Hepatocyte (in vitro differentiated cells): ENCODE results near the gene STOML2. TPM values are rescaled to one million over a fixed set of nuclear protein-coding genes. Genes with fewer than 3 reads are reported as not detected.
A peak's percentile ranks its signal among the peaks of the same experiment; 100 is the strongest.

ENCODE experiments used
- DNase-seq: peaks from one replicate; pipeline ENCODE4 v3.0.0-alpha.2; 2016; ENCODE audit warnings: low spot score
- H2AFZ ChIP-seq: fragments of 200-600 bp; sonication (generic); 2 replicates; pipeline ENCODE4 v1.6.0; 2016; ENCODE audit warnings: antibody characterized with exemption, mild to moderate bottlenecking
- H3K27ac ChIP-seq: fragments of 200-600 bp; sonication (generic); 2 replicates; pipeline ENCODE4 v1.5.1; 2016; ENCODE audit warnings: mild to moderate bottlenecking
- H3K27me3 ChIP-seq: fragments of 200-600 bp; sonication (generic); 2 replicates; pipeline ENCODE4 v1.6.1; 2016
- H3K36me3 ChIP-seq: fragments of 200-600 bp; sonication (generic); replicated peaks from 2 replicates; pipeline ENCODE4 v1.5.1; 2016; ENCODE audit warnings: low read depth; ENCODE audit not compliant: insufficient read depth
- H3K4me1 ChIP-seq: fragments of 200-600 bp; sonication (generic); 2 replicates; pipeline ENCODE4 v1.5.1; 2016; ENCODE audit warnings: mild to moderate bottlenecking, moderate library complexity; ENCODE audit not compliant: insufficient read depth
- H3K4me2 ChIP-seq: fragments of 200-600 bp; sonication (generic); 2 replicates; pipeline ENCODE4 v1.6.0; 2016
- H3K4me3 ChIP-seq: fragments of 200-600 bp; sonication (generic); 2 replicates; pipeline ENCODE4 v1.5.1; 2016; ENCODE audit warnings: mild to moderate bottlenecking
- H3K79me2 ChIP-seq: fragments of 200-600 bp; sonication (generic); 2 replicates; pipeline ENCODE4 v1.6.0; 2017; ENCODE audit warnings: mild to moderate bottlenecking
- H3K9me2 ChIP-seq: fragments of 200-600 bp; sonication (generic); replicated peaks from 2 replicates; pipeline ENCODE4 v1.6.0; 2017; ENCODE audit warnings: mild to moderate bottlenecking; ENCODE audit not compliant: insufficient read depth
- H3K9me3 ChIP-seq: fragments of 200-600 bp; sonication (generic); 2 replicates; pipeline ENCODE4 v1.5.1; 2016; ENCODE audit warnings: low read depth, mild to moderate bottlenecking
- H4K20me1 ChIP-seq: fragments of 200-600 bp; sonication (generic); 2 replicates; pipeline ENCODE4 v1.6.0; 2016; ENCODE audit warnings: mild to moderate bottlenecking; ENCODE audit not compliant: insufficient read depth, poor library complexity, severe bottlenecking
- CTCF ChIP-seq: fragments of 200-600 bp; sonication (generic); IDR thresholded peaks from 2 replicates; pipeline ENCODE4 v1.5.1; 2016; ENCODE audit warnings: antibody characterized with exemption, mild to moderate bottlenecking; ENCODE audit not compliant: poor library complexity
- EZH2 ChIP-seq: fragments of 200-600 bp; sonication (generic); IDR thresholded peaks from 2 replicates; pipeline ENCODE4 v1.6.1; 2016; ENCODE audit warnings: antibody characterized with exemption, mild to moderate bottlenecking, borderline replicate concordance
- EZH2phosphoT487 ChIP-seq: fragments of 200-600 bp; sonication (generic); IDR thresholded peaks from one replicate; pipeline ENCODE4 v1.6.1; 2018; ENCODE audit warnings: antibody characterized with exemption, mild to moderate bottlenecking, low read depth, moderate library complexity; ENCODE audit not compliant: unreplicated experiment, severe bottlenecking
- WGBS: methylation state at CpG from one replicate; pipeline ENCODE4 v1.1.6; 2016; ENCODE audit warnings: low lambda C conversion rate; ENCODE audit errors: missing lambda C conversion rate; 5-methylcytosine and 5-hydroxymethylcytosine counted together
- polyA plus RNA-seq: library from polyadenylated mRNA; unstranded; fragments of >200 nt; fragmentation: Nextera tagmentation; extraction: Ambion mirVana; gene quantifications from 2 replicates; pipeline ENCODE4 v1.2.1, GENCODE V29; 2016
- total RNA-seq: library from RNA; depleted of rRNA; stranded (reverse); fragments of >200 nt; gene quantifications from 2 replicates; pipeline ENCODE4 v1.2.3, GENCODE V29; 2014

Gene STOML2
- total and polyA plus RNA-seq, 2 experiments from 2014 or later: 98.0 to 120 TPM

DNA sequence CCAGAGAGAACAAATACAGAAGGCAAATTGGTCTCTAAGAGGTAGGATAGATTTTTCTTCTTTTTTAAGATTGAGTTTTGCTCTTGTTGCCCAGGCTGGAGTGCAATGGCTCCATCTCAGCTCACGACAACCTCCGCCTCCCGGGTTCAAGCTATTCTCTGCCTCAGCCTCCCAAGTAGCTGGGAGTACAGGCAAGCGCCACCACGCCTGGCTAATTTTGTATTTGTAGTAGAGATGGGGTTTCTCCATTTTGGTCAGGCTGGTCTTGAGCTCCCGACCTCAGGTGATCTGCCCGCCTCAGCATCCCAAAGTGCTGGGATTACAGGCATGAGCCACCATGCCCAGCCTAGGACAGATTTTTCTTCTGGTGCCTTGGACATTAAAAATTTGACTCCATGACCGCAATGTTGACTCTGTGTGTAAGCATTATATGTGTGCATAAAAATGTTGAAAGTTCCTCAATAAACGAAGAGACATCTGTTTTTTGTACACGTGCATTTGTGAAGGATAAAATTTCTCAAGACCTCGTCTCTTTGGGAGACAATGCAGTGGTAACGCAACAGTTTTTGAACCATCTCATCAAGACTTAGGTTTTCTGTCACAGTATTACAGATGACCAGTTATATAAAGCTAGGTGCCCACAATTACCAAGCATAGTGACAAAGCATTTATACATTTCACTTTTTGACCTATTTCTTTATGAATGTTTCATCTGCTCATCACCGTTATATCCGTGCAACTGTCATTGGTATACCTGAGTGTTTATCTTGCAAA, 47.9 kb downstream of the STOML2 start:
- Histone ChIP-seq H4K20me1 (peaks cover 4% of the 10 kb centered on the region), H3K4me2 (no peak overlapping the region), H3K79me2 (no peaks in the 10 kb centered on the region), H2AFZ (no peak overlapping the region), H3K36me3 (no peaks in the 10 kb centered on the region), H3K9me3 (no peaks in the 10 kb centered on the region), H3K4me3 (no peak overlapping the region), H3K27me3 (no peaks in the 10 kb centered on the region), H3K27ac (no peak overlapping the region), H3K4me1 (no peaks in the 10 kb centered on the region), H3K9me2 (no peaks in the 10 kb centered on the region)
- WGBS: 95% methylated on average over 14 of the region's 14 CpGs
- no peak for DNase-seq
- no peak for TF ChIP-seq EZH2
- TF ChIP-seq CTCF: no peak
- TF ChIP-seq EZH2phosphoT487: no peak

- 58% methylated on average over 5 of the region's 5 CpGs for WGBS
- TF ChIP-seq EZH2phosphoT487: no peak
- no peak for TF ChIP-seq EZH2
- Histone ChIP-seq H3K27me3 (no peaks in the 10 kb centered on the region), H3K4me2 (no peak overlapping the region), H3K27ac (no peak overlapping the region), H4K20me1 (peaks cover 4% of the 10 kb centered on the region), H3K79me2 (no peaks in the 10 kb centered on the region), H3K4me3 (no peak overlapping the region), H3K36me3 (no peaks in the 10 kb centered on the region), H2AFZ (no peak overlapping the region), H3K9me3 (no peaks in the 10 kb centered on the region), H3K9me2 (no peaks in the 10 kb centered on the region), H3K4me1 (no peaks in the 10 kb centered on the region)
- DNase-seq: no peak
These were observed 48.6 kb downstream of the STOML2 start for GRCh38 chr9:35054185-35054835.

DNA sequence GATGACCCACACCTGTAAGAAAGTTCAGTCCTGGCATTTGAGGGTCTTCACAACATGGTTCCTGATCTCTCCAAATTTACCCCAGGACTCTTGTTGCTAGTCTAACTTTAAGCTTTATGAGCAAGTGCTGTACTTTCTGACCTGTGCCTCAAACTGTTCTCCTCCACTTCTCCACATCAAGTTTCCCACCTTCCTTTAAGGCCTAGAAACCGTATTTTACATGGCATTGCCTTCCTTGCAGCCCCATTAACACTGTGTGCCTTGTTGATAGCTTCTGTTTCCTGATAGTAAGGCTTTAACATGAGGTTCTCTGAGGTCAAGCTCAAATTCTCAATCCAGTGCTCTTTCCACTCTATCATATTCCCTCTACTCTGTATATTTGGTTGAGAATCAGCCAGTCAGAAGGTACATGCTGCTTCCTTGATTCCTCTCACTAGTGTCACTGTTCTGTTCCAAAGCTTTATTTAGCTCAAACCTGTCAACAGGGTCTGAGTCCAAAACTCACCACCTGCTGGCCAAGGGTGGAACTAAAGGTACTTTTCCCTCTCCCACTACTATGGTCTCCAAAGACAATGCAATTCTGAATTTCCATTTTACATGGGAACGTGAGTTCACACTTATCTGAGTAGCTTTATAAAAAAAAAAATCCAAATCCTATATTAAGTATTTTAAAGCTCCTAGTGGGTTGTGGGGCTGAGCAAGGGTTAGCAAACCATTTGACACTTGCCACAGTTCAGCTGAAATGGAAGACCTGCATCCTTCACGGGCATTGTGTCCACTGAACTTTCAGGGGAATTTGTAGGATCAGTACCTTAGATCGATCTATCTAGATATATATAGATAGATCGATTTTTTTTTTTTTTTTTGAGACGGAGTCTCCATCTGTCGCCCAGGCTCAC, 51.6 kb downstream of the STOML2 start:
- H3K4me2 ChIP-seq: no peak overlapping the region
- peaks cover 4% of the 10 kb centered on the region for H3K36me3 ChIP-seq
- H3K27ac ChIP-seq: no peak overlapping the region
- no peaks in the 10 kb centered on the region for H3K27me3 ChIP-seq
- no peak overlapping the region for H2AFZ ChIP-seq
- H3K79me2 ChIP-seq: no peaks in the 10 kb centered on the region
- WGBS: 90% methylated on average over 7 of the region's 7 CpGs
- no peaks in the 10 kb centered on the region for H3K9me3 ChIP-seq
- no peaks in the 10 kb centered on the region for H3K9me2 ChIP-seq
- TF ChIP-seq EZH2 (no peak), EZH2phosphoT487 (no peak), CTCF (peak; percentile 53)
- no peak overlapping the region for H3K4me3 ChIP-seq
- DNase-seq: peak; percentile 53
- H4K20me1 ChIP-seq: peaks cover 4% of the 10 kb centered on the region
- no peaks in the 10 kb centered on the region for H3K4me1 ChIP-seq

Other genes starting within 250 kb of the STOML2 start
- gene PHF24, start 144.8 kb downstream of the STOML2 start, total RNA-seq: 0.08 and 0.67 TPM in 2 replicates
- 0.06 and 0.11 TPM in 2 replicates for gene PHF24, start 144.8 kb downstream of the STOML2 start, polyA plus RNA-seq
- gene DNAJB5, start 113.4 kb downstream of the STOML2 start, total RNA-seq: 7.6 and 8.2 TPM in 2 replicates
- 6.0 and 7.0 TPM in 2 replicates for gene DNAJB5, start 113.4 kb downstream of the STOML2 start, polyA plus RNA-seq
- gene VCP, start 30.5 kb downstream of the STOML2 start, total RNA-seq: 234 and 250 TPM in 2 replicates
- gene VCP, start 30.5 kb downstream of the STOML2 start, polyA plus RNA-seq: 259 and 284 TPM in 2 replicates
- 13.4 and 38.2 TPM in 2 replicates for gene FANCG, start 23.2 kb downstream of the STOML2 start, total RNA-seq
- 15.3 and 15.8 TPM in 2 replicates for gene FANCG, start 23.2 kb downstream of the STOML2 start, polyA plus RNA-seq
- 22.1 and 22.5 TPM in 2 replicates for gene PIGO, start 6.5 kb downstream of the STOML2 start, total RNA-seq
- gene PIGO, start 6.5 kb downstream of the STOML2 start, polyA plus RNA-seq: 39.1 and 41.4 TPM in 2 replicates
- gene ATOSB, start 12.7 kb upstream of the STOML2 start, total RNA-seq: 17.4 and 18.3 TPM in 2 replicates
- gene ATOSB, start 12.7 kb upstream of the STOML2 start, polyA plus RNA-seq: 16.1 and 18.7 TPM in 2 replicates
- gene UNC13B, start 58.9 kb upstream of the STOML2 start, total RNA-seq: 24.3 and 24.5 TPM in 2 replicates
- 7.1 and 10.4 TPM in 2 replicates for gene UNC13B, start 58.9 kb upstream of the STOML2 start, polyA plus RNA-seq